Transverse colon (tissue), 3 donors: ENCODE measurements around the gene SYCN.

ENCODE experiments used
- CTCF ChIP-seq, 5 experiments: fragments of 200-600 bp in 3 of 5; fragments of 450-650 bp in 2 of 5; sonication (generic) in 3 of 5; IDR thresholded peaks; 1 replicate in 2 of 5; 2 replicates in 3 of 5; pipeline ENCODE4 v1.5.1; 2016 to 2017; ENCODE audit warnings: antibody characterized with exemption in 5 of 5, inconsistent platforms in 3 of 5, mild to moderate bottlenecking in 2 of 5, moderate library complexity in 1 of 5
- EP300 ChIP-seq: sonication (generic); formaldehyde crosslinking; IDR thresholded peaks from one replicate; pipeline ENCODE4 v1.6.1; 2017; ENCODE audit warnings: antibody characterized with exemption, low read depth

- TF ChIP-seq CTCF (IDR thresholded peaks at IDR 0.05), result no peak
- no peak for TF ChIP-seq EP300
Measured at GRCh38 chr19:39158646-39159260, 45.3 kb downstream of the SYCN start.
